SH-SY5Y (cell line): ENCODE data around the gene FBXW8.

Source experiments
- GATA2 ChIP-seq: IDR thresholded peaks from 2 replicates; pipeline ENCODE4 v1.6.1; 2011; ENCODE audit warnings: mild to moderate bottlenecking, low read depth, low read length
- GATA3 ChIP-seq: IDR thresholded peaks from 2 replicates; pipeline ENCODE4 v1.6.1; 2011; ENCODE audit warnings: low read depth, mild to moderate bottlenecking, low read length, moderate library complexity

- TF ChIP-seq GATA2 (peak; percentile 58), GATA3 (0 out of 2 replicates have a peak, but pooled peaks have one; percentile 23)
Observed at GRCh38 chr12:116964054-116965050, 53.6 kb downstream of the FBXW8 start.
